HUES6 (cell line): ENCODE measurements around the gene SAGE1.

Experiments
- H3K27ac ChIP-seq: 2 replicates; pipeline ENCODE4 v1.7.0; 2013; ENCODE audit warnings: low read depth, mild to moderate bottlenecking, low read length, inconsistent platforms
- H3K27me3 ChIP-seq: 2 replicates; pipeline ENCODE4 v1.6.1; 2013; ENCODE audit warnings: low read length; ENCODE audit not compliant: control insufficient read depth, insufficient read depth
- H3K36me3 ChIP-seq: 2 replicates; pipeline ENCODE4 v1.6.1; 2013; ENCODE audit warnings: low read length; ENCODE audit not compliant: control insufficient read depth, insufficient read depth
- H3K4me1 ChIP-seq: 2 replicates; pipeline ENCODE4 v1.6.1; 2013; ENCODE audit warnings: low read length; ENCODE audit not compliant: control insufficient read depth, insufficient read depth
- H3K4me3 ChIP-seq: 2 replicates; pipeline ENCODE4 v1.5.1; 2013; ENCODE audit warnings: low read depth, low read length
- H3K9ac ChIP-seq: one replicate; pipeline ENCODE4 v1.6.1; 2013; ENCODE audit warnings: mild to moderate bottlenecking, low read length
- H3K9me3 ChIP-seq: 2 replicates; pipeline ENCODE4 v1.6.1; 2013; ENCODE audit warnings: low read depth, low read length; ENCODE audit not compliant: control insufficient read depth, insufficient read depth

The SAGE1 gene

DNA sequence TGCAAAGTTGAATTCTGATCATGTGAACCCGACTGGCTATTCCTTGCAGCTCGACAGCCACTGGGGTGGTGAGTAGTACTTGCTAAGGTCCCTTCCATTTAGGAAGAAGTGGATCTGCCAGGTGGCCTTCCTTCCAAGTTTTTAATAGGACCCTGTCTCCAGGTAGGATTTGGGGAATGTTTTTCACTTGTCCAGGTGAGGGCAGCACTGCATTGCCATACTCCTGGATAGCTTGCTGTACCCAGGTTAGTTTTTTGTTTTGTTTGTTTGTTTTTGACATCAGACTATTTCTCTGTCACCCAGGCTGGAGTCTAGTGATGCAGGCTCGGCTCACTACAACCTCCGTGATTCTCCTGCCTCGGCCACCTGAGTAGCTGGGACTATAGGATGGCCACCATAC lies 29.8 kb downstream of the SAGE1 start:
- H3K9ac ChIP-seq, result no peak overlapping the region
- H3K36me3 ChIP-seq, result no peaks in the 10 kb centered on the region
- H3K27me3 ChIP-seq, result no peaks in the 10 kb centered on the region; the same call in 1 of the 2 replicates
- no peaks in the 10 kb centered on the region for H3K4me1 ChIP-seq
- no peak overlapping the region for H3K27ac ChIP-seq
- H3K9me3 ChIP-seq, result no peaks in the 10 kb centered on the region
- H3K4me3 ChIP-seq, result no peak overlapping the region

DNA sequence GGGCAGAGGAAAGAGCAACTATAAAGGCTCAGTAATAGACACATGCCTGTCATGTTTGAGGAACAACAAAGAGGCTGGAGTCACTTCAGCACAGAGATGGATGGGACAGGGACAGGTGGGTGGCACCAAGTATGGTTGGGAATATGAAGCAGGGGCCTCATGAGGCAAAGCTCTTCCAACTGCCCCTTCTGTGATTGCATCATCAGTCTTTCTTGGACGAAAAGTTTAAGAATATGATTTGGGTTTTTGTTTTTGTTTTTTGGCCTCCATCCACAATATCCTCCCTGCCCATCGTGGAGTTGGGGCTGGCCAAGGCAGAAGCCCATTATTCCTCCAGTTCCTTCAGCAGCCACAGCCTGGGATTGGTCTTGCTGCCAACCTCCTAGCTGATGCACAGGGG lies 34.4 kb downstream of the SAGE1 start:
- H3K27me3 ChIP-seq, result peaks cover 6% of the 10 kb centered on the region; the same call in 1 of the 2 replicates
- H3K9me3 ChIP-seq, result no peaks in the 10 kb centered on the region
- no peak overlapping the region for H3K27ac ChIP-seq
- H3K36me3 ChIP-seq, result no peaks in the 10 kb centered on the region
- H3K4me1 ChIP-seq, result no peaks in the 10 kb centered on the region
- H3K4me3 ChIP-seq, result no peak overlapping the region
- no peak overlapping the region for H3K9ac ChIP-seq

DNA sequence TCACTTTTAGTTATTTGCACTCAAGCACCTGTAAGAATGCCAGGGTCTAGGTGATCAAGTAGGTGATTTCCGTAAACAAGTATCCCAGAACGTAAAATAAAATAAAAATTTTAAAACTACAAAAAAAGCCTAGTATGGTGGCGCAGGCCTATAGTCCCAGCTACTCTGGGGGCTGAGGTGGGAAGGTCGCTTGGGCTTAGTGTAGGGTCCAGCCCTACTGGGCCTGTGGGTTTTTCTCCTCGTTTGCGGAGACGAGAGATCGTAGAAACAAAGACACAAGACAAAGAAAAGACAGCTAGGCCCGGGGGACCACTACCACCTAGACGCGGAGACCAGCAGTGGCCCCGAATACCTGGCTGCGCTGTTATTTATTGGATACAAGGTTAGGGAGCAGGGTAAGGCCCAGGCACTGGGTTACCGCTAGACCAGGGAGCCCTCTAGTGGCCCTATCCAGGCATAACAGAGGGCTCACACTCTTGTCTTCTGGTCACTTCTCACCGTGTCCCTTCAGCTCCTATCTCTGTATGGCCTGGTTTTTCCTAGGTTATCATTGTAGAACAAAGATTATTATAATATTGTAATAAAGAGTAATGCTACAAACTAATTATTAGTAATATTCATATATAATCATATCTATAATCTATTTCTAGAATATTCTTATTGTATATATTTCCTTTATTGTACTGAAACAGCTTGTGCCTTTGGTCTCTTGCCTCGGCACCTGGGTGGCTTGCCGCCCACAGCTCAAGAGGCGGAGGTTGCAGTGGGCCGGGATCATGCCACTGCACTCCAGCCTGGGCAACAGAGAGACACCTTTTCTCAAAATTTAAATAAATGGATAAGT lies 38.4 kb downstream of the SAGE1 start:
- H3K27me3 ChIP-seq, result peaks cover 9% of the 10 kb centered on the region
- no peak overlapping the region for H3K9ac ChIP-seq
- H3K36me3 ChIP-seq, result no peaks in the 10 kb centered on the region
- H3K27ac ChIP-seq, result no peak overlapping the region
- H3K4me1 ChIP-seq, result no peaks in the 10 kb centered on the region
- H3K4me3 ChIP-seq, result no peak overlapping the region
- no peaks in the 10 kb centered on the region for H3K9me3 ChIP-seq

DNA sequence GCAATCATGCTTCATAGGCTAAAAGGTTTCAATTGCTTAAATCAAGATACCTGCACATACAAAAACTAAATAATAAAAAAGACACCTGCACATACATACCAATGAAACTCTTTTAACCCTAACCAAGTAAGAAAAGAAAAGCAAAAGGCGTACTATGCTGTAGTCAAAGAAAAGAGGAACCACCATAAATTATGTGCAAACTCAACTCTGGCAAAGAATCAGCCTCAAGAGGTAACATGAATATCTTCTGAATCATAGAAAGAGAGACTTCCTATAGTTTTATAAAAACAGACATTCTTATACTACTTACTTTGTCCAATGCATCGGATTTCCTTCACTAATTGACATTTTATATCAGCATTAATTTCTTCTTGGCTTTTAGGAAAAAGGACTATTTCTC lies 51.0 kb downstream of the SAGE1 start:
- no peak overlapping the region for H3K9ac ChIP-seq
- H3K27me3 ChIP-seq, result no peaks in the 10 kb centered on the region; the same call in 1 of the 2 replicates
- H3K36me3 ChIP-seq, result no peaks in the 10 kb centered on the region
- H3K27ac ChIP-seq, result no peak overlapping the region
- no peak overlapping the region for H3K4me3 ChIP-seq
- H3K9me3 ChIP-seq, result peaks cover 18% of the 10 kb centered on the region
- H3K4me1 ChIP-seq, result no peaks in the 10 kb centered on the region

DNA sequence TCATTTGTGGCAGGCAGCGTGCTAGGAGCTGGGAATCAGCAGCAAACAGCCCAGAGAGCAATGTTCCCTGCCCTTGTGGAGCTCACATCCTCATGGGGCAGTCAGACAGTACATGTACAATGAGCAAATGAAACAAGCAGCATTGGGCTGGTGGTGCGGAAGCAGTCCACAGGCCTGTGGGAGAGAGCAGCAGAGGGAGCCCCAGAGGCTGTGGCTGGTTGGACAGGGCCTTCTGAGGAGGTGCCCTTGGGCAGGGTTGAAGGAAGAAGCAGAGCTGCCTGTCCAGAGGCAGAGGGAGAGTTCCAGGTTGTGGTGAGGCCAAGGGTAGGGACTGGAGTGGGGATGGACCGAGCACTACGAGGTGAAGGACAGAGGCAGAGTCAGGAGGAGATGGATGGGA lies 57.8 kb downstream of the SAGE1 start:
- no peaks in the 10 kb centered on the region for H3K36me3 ChIP-seq
- no peaks in the 10 kb centered on the region for H3K9me3 ChIP-seq
- H3K4me1 ChIP-seq, result no peaks in the 10 kb centered on the region
- H3K27me3 ChIP-seq, result no peaks in the 10 kb centered on the region; the same call in 1 of the 2 replicates
- H3K27ac ChIP-seq, result no peak overlapping the region
- H3K4me3 ChIP-seq, result no peak overlapping the region
- H3K9ac ChIP-seq, result no peak overlapping the region
